GM23338 (cell line): ENCODE data around the gene SCIN. TPM values are rescaled to one million over a fixed set of nuclear protein-coding genes. Genes with fewer than 3 reads are reported as not detected.

ENCODE experiments used
- ATAC-seq: fragments of 200-7000 bp; cut with Tn5 transposase; 3 replicates; pipeline ENCODE4 v1.9.1; 2020
- DNase-seq: peaks from one replicate; pipeline ENCODE4 v3.0.0-alpha.2; 2015; ENCODE audit warnings: low spot score
- H2AFZ ChIP-seq: fragments of 200-600 bp; sonication (generic); 2 replicates; pipeline ENCODE4 v1.8.0; 2016; ENCODE audit warnings: antibody characterized with exemption, mild to moderate bottlenecking, moderate library complexity
- H3F3A ChIP-seq: fragments of 200-600 bp; sonication (generic); replicated peaks from 2 replicates; pipeline ENCODE4 v1.8.0; 2017; ENCODE audit warnings: antibody characterized with exemption, mixed run types, low read depth
- H3K27ac ChIP-seq: fragments of 200-600 bp; sonication (generic); 2 replicates; pipeline ENCODE4 v1.6.1; 2016; ENCODE audit warnings: low read depth
- H3K27me3 ChIP-seq: fragments of 200-600 bp; sonication (generic); 2 replicates; pipeline ENCODE4 v1.8.0; 2016; ENCODE audit warnings: mild to moderate bottlenecking, mixed run types, moderate library complexity; ENCODE audit not compliant: insufficient read depth
- H3K36me3 ChIP-seq: fragments of 200-600 bp; sonication (generic); 2 replicates; pipeline ENCODE4 v1.8.0; 2016; ENCODE audit warnings: mild to moderate bottlenecking; ENCODE audit not compliant: insufficient read depth
- H3K4me1 ChIP-seq: fragments of 200-600 bp; sonication (generic); 2 replicates; pipeline ENCODE4 v1.8.0; 2016; ENCODE audit warnings: mild to moderate bottlenecking, moderate library complexity; ENCODE audit not compliant: insufficient read depth
- H3K4me2 ChIP-seq: fragments of 200-600 bp; sonication (generic); 2 replicates; pipeline ENCODE4 v1.7.1; 2017; ENCODE audit warnings: mixed run types
- H3K4me3 ChIP-seq: fragments of 200-600 bp; sonication (generic); 2 replicates; pipeline ENCODE4 v1.6.1; 2016; ENCODE audit warnings: mixed run types
- H3K79me2 ChIP-seq: fragments of 200-600 bp; sonication (generic); replicated peaks from 2 replicates; pipeline ENCODE4 v1.8.0; 2017; ENCODE audit warnings: mild to moderate bottlenecking; ENCODE audit not compliant: insufficient read depth
- H3K9me2 ChIP-seq: fragments of 200-600 bp; sonication (generic); 2 replicates; pipeline ENCODE4 v1.8.0; 2017; ENCODE audit not compliant: insufficient read depth
- H4K20me1 ChIP-seq: fragments of 200-600 bp; sonication (generic); replicated peaks from 2 replicates; pipeline ENCODE4 v1.8.0; 2017; ENCODE audit warnings: mild to moderate bottlenecking; ENCODE audit not compliant: insufficient read depth
- H3K27ac Mint-ChIP-seq: 2 replicates; pipeline ENCODE4 v1.8.0; 2020; ENCODE audit warnings: inconsistent platforms, mild to moderate bottlenecking, moderate library complexity, mixed read lengths
- H3K27me3 Mint-ChIP-seq: 3 replicates; pipeline ENCODE4 v1.8.0; 2022; ENCODE audit warnings: low read depth, mild to moderate bottlenecking, moderate library complexity, mixed read lengths, inconsistent platforms; ENCODE audit not compliant: insufficient read depth, poor library complexity
- H3K36me3 Mint-ChIP-seq: 3 replicates; pipeline ENCODE4 v1.8.0; 2021; ENCODE audit warnings: low read depth, mild to moderate bottlenecking, inconsistent platforms, moderate library complexity, mixed read lengths
- H3K4me1 Mint-ChIP-seq: 3 replicates; pipeline ENCODE4 v1.8.0; 2020; ENCODE audit warnings: mild to moderate bottlenecking, inconsistent platforms, mixed read lengths
- H3K4me3 Mint-ChIP-seq: 3 replicates; pipeline ENCODE4 v1.8.0; 2021; ENCODE audit warnings: moderate library complexity, mild to moderate bottlenecking, inconsistent platforms, mixed read lengths
- H3K9me3 Mint-ChIP-seq: 3 replicates; pipeline ENCODE4 v1.8.0; 2020; ENCODE audit warnings: moderate library complexity, mild to moderate bottlenecking, inconsistent platforms, mixed read lengths
- CREB1 ChIP-seq: fragments of 250-450 bp; sonication (Bioruptor Pico); IDR thresholded peaks from 2 replicates; pipeline ENCODE4 v1.5.0; 2020; ENCODE audit warnings: low read depth, mild to moderate bottlenecking, moderate library complexity
- CTCF ChIP-seq, 2 experiments: fragments of 200-600 bp in 1 of 2; sonication (generic) in 1 of 2; conservative IDR thresholded peaks; 2 replicates each; pipeline versions ENCODE4 v1.5.1 to v1.6.1; 2016 to 2017; ENCODE audit warnings: antibody characterized with exemption in 2 of 2, low read depth in 2 of 2, mild to moderate bottlenecking in 2 of 2, moderate library complexity in 1 of 2
- ETS1 ChIP-seq: IDR thresholded peaks from 2 replicates; pipeline ENCODE4 v1.6.1; 2016; ENCODE audit warnings: antibody characterized with exemption
- EZH2phosphoT487 ChIP-seq: fragments of 200-600 bp; sonication (generic); IDR thresholded peaks from one replicate; pipeline ENCODE4 v1.8.1; 2018; ENCODE audit warnings: antibody characterized with exemption; ENCODE audit not compliant: unreplicated experiment
- JUNB ChIP-seq: IDR thresholded peaks from one replicate; pipeline ENCODE4 v1.6.1; 2016; ENCODE audit warnings: antibody characterized with exemption; ENCODE audit not compliant: unreplicated experiment
- STAT1 ChIP-seq: IDR thresholded peaks from one replicate; pipeline ENCODE4 v1.6.1; 2016; ENCODE audit warnings: antibody characterized with exemption; ENCODE audit not compliant: unreplicated experiment
- ZNF114 ChIP-seq: fragments of 250-450 bp; sonication (Bioruptor Pico); IDR thresholded peaks from 2 replicates; pipeline ENCODE4 v1.5.0; 2020; ENCODE audit warnings: mild to moderate bottlenecking, moderate library complexity
- ZNF331 ChIP-seq: fragments of 250-450 bp; sonication (Bioruptor Pico); IDR thresholded peaks from 2 replicates; pipeline ENCODE4 v1.5.0; 2020; ENCODE audit warnings: low read depth, mild to moderate bottlenecking, moderate library complexity
- polyA plus RNA-seq: library from polyadenylated mRNA; unstranded; fragments of >200 nt; fragmentation: Nextera tagmentation; extraction: Ambion mirVana; gene quantifications from 2 replicates; pipeline ENCODE4 v1.2.1, GENCODE V29; 2016
- total RNA-seq: library from RNA; depleted of rRNA; stranded (reverse); fragments of >200 nt; shearing (Covaris generic); gene quantifications from 2 replicates; pipeline ENCODE4 v1.2.3, GENCODE V29; 2014

Gene SCIN
- total and polyA plus RNA-seq, 2 experiments from 2014 or later = 0.80 to 0.92 TPM

GRCh38 chr7:12595148-12595547 is 24.6 kb downstream of the SCIN start:
- H3K27me3 Mint-ChIP-seq = no peaks in the 10 kb centered on the region
- H3K9me2 ChIP-seq = 0 out of 2 replicates have a peak, but pooled peaks cover 4% of the 10 kb centered on the region
- no peak overlapping the region for H2AFZ ChIP-seq
- H3K79me2 ChIP-seq = no peaks in the 10 kb centered on the region
- ATAC-seq (no peak), DNase-seq (no peak)
- H3K9me3 Mint-ChIP-seq = peaks cover 8% of the 10 kb centered on the region; the same call in 2 of the 3 replicates
- no peaks in the 10 kb centered on the region for H3K36me3 ChIP-seq
- H4K20me1 ChIP-seq = no peaks in the 10 kb centered on the region
- H3K4me1 Mint-ChIP-seq = no peaks in the 10 kb centered on the region
- H3K27ac ChIP-seq = no peak overlapping the region
- H3K4me2 ChIP-seq = no peak overlapping the region
- no peaks in the 10 kb centered on the region for H3K27me3 ChIP-seq
- H3K27ac Mint-ChIP-seq = no peak overlapping the region
- no peaks in the 10 kb centered on the region for H3F3A ChIP-seq
- H3K4me3 ChIP-seq = no peak overlapping the region
- no peak overlapping the region for H3K4me3 Mint-ChIP-seq
- no peaks in the 10 kb centered on the region for H3K4me1 ChIP-seq
- TF ChIP-seq CTCF (conservative IDR thresholded peaks at IDR 0.05; ENCODE audit: low read depth in 2 of 2) (no peak), ZNF114 (no peak), JUNB (no peak)
- H3K36me3 Mint-ChIP-seq = peaks cover 4% of the 10 kb centered on the region; the same call in 1 of the 3 replicates

GRCh38 chr7:12596225-12596790 is 25.8 kb downstream of the SCIN start:
- H3K27ac Mint-ChIP-seq = no peak overlapping the region
- Histone ChIP-seq H4K20me1 (no peaks in the 10 kb centered on the region), H3K4me2 (no peak overlapping the region), H3K4me1 (no peaks in the 10 kb centered on the region), H3K4me3 (no peak overlapping the region), H2AFZ (no peak overlapping the region), H3K9me2 (0 out of 2 replicates have a peak, but pooled peaks cover 4% of the 10 kb centered on the region), H3K27ac (no peak overlapping the region), H3F3A (no peaks in the 10 kb centered on the region), H3K27me3 (no peaks in the 10 kb centered on the region), H3K36me3 (no peaks in the 10 kb centered on the region; the same call in 1 of the 2 replicates), H3K79me2 (no peaks in the 10 kb centered on the region)
- TF ChIP-seq STAT1 (no peak), CREB1 (CRISPR knock-in tag) (no peak), EZH2phosphoT487 (no peak), JUNB (no peak), ETS1 (no peak), ZNF114 (no peak), ZNF331 (no peak)
- H3K36me3 Mint-ChIP-seq = peaks cover 4% of the 10 kb centered on the region; the same call in 1 of the 3 replicates
- ATAC-seq = no peak
- H3K9me3 Mint-ChIP-seq = peaks cover 8% of the 10 kb centered on the region; the same call in 2 of the 3 replicates
- DNase-seq = no peak
- H3K4me1 Mint-ChIP-seq = no peaks in the 10 kb centered on the region
- no peak overlapping the region for H3K4me3 Mint-ChIP-seq
- H3K27me3 Mint-ChIP-seq = no peaks in the 10 kb centered on the region
